ENCODE measurements around the gene CRYBA4.

DNA sequence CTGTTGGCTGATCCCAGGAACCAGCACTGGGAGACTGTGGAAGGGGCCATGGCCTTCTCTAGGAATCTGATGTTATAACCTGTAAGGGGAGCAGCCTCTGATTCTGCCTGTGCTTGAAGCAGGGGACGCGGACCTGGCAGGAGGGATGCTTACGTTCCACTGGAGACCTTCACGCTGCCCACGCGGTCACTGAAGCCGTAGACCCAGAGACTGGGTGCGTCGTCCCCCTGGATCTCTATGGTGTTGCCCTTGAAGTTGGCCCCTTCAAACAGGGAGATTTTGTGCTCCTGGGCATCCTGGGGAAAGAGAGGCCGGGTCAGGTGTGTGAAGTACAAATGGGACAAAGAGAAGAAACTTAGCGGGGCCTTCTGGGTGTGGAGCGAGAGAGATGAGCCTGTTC lies 20.0 kb upstream of the CRYBA4 start:
- TF ChIP-seq ATF7 (IDR thresholded peaks at IDR 0.05; ENCODE audit: low read depth) = no peak
- no peak for TF ChIP-seq YY1 (IDR thresholded peaks at IDR 0.05; ENCODE audit: low read depth, low read length)
- TF ChIP-seq RAD21 (IDR thresholded peaks at IDR 0.05; ENCODE audit: insufficient read depth, low read depth, low read length) = no peak
- TF ChIP-seq EP300 (IDR thresholded peaks at IDR 0.05; ENCODE audit: borderline replicate concordance in 1 of 2, control insufficient read depth in 1 of 2, low read depth in 2 of 2, low read length in 2 of 2) = no peak
- no peak for TF ChIP-seq CREB1 (IDR thresholded peaks at IDR 0.05; ENCODE audit: low read depth)
- no peak for TF ChIP-seq ASH2L (IDR thresholded peaks at IDR 0.05; ENCODE audit: borderline replicate concordance, low read depth)
- no peak for TF ChIP-seq NR2C2 (IDR thresholded peaks at IDR 0.05; ENCODE audit: borderline replicate concordance, control insufficient read depth, insufficient read length, low read depth)
- no peak for TF ChIP-seq CTCF (IDR thresholded peaks at IDR 0.05 in 2 of 3, conservative IDR thresholded peaks at IDR 0.05 in 1 of 3; ENCODE audit: control insufficient read depth in 2 of 3, extremely low read depth in 1 of 3, insufficient read depth in 1 of 3, low read depth in 3 of 3, low read length in 3 of 3)
